Ishikawa (cell line): ENCODE data around the gene MUSTN1.

Experiments
- CEBPB ChIP-seq: IDR thresholded peaks from 2 replicates; pipeline ENCODE4 v1.6.1; 2012
- CREB1 ChIP-seq: IDR thresholded peaks from 2 replicates; pipeline ENCODE4 v1.6.1; 2012; ENCODE audit warnings: low read depth
- EGR1 ChIP-seq: IDR thresholded peaks from 2 replicates; pipeline ENCODE4 v1.6.1; 2012
- EP300 ChIP-seq: IDR thresholded peaks from 2 replicates; pipeline ENCODE4 v1.6.1; 2012; ENCODE audit warnings: borderline replicate concordance
- FOXM1 ChIP-seq: IDR thresholded peaks from 2 replicates; pipeline ENCODE4 v1.6.1; 2012; ENCODE audit warnings: low read depth, borderline replicate concordance
- MAX ChIP-seq: IDR thresholded peaks from 2 replicates; pipeline ENCODE4 v1.6.1; 2012
- NFIC ChIP-seq: IDR thresholded peaks from 2 replicates; pipeline ENCODE4 v1.6.1; 2012
- RAD21 ChIP-seq: IDR thresholded peaks from 2 replicates; pipeline ENCODE4 v1.6.1; 2012; ENCODE audit warnings: low read depth
- REST ChIP-seq: IDR thresholded peaks from 2 replicates; pipeline ENCODE4 v1.6.1; 2012; ENCODE audit warnings: low read depth, mild to moderate bottlenecking
- TAF1 ChIP-seq: IDR thresholded peaks from 2 replicates; pipeline ENCODE4 v1.6.1; 2012; ENCODE audit warnings: low read depth, mild to moderate bottlenecking
- TCF12 ChIP-seq: IDR thresholded peaks from 2 replicates; pipeline ENCODE4 v1.6.1; 2012; ENCODE audit warnings: low read depth
- TEAD4 ChIP-seq: IDR thresholded peaks from 2 replicates; pipeline ENCODE4 v1.6.1; 2012
- USF1 ChIP-seq: IDR thresholded peaks from 2 replicates; pipeline ENCODE4 v1.6.1; 2012
- YY1 ChIP-seq: IDR thresholded peaks from 2 replicates; pipeline ENCODE4 v1.6.1; 2012; ENCODE audit warnings: low read depth
- ZBTB7A ChIP-seq: IDR thresholded peaks from 2 replicates; pipeline ENCODE4 v1.6.1; 2012; ENCODE audit warnings: low read depth

MUSTN1 gene

GRCh38 chr3:52834871-52835501 is at the start of gene MUSTN1:
Gene MUSTN1 (minus strand): TSS chr3:52835019. CDS start chr3:52834948, 71 bp downstream.
- no peak for TF ChIP-seq FOXM1
- no peak for TF ChIP-seq EGR1
- no peak for TF ChIP-seq CREB1
- TF ChIP-seq MAX, result no peak
- TF ChIP-seq RAD21, result no peak
- TF ChIP-seq YY1, result no peak
- no peak for TF ChIP-seq EP300
- TF ChIP-seq NFIC, result no peak
- TF ChIP-seq TCF12, result no peak
- TF ChIP-seq TAF1, result no peak

- TF ChIP-seq CEBPB, result no peak
- no peak for TF ChIP-seq TCF12
- TF ChIP-seq FOXM1, result no peak
- TF ChIP-seq MAX, result no peak
- no peak for TF ChIP-seq ZBTB7A
- no peak for TF ChIP-seq REST
- no peak for TF ChIP-seq TAF1
- TF ChIP-seq TEAD4, result no peak
- no peak for TF ChIP-seq EP300
- no peak for TF ChIP-seq RAD21
- TF ChIP-seq EGR1, result no peak
These were observed 47.6 kb upstream of the MUSTN1 start for GRCh38 chr3:52882377-52882776.

- no peak for TF ChIP-seq MAX
- TF ChIP-seq FOXM1, result no peak
These were observed 47.1 kb upstream of the MUSTN1 start for GRCh38 chr3:52881871-52882270.

GRCh38 chr3:52880474-52880873 is 45.7 kb upstream of the MUSTN1 start:
- TF ChIP-seq REST, result no peak
- no peak for TF ChIP-seq USF1
- no peak for TF ChIP-seq TAF1
- no peak for TF ChIP-seq EP300
- no peak for TF ChIP-seq RAD21
- TF ChIP-seq TCF12, result no peak
- no peak for TF ChIP-seq EGR1
- TF ChIP-seq CEBPB, result no peak
- TF ChIP-seq ZBTB7A, result no peak
- no peak for TF ChIP-seq TEAD4
- no peak for TF ChIP-seq FOXM1
- TF ChIP-seq NFIC, result no peak
- TF ChIP-seq CREB1, result no peak
- TF ChIP-seq YY1, result no peak
- no peak for TF ChIP-seq MAX

GRCh38 chr3:52880047-52880446 is 45.2 kb upstream of the MUSTN1 start:
- TF ChIP-seq NFIC (no peak), USF1 (no peak), TEAD4 (no peak), FOXM1 (no peak), EGR1 (no peak), TCF12 (no peak), YY1 (no peak), RAD21 (no peak), CEBPB (no peak), MAX (no peak), TAF1 (no peak), REST (no peak), ZBTB7A (no peak), EP300 (no peak), CREB1 (no peak)
